Ishikawa (cell line): Measurements from ENCODE around the gene C16orf74.

Experiments
- CREB1 ChIP-seq: IDR thresholded peaks from 2 replicates; pipeline ENCODE4 v1.6.1; 2012; ENCODE audit warnings: low read depth
- EP300 ChIP-seq: IDR thresholded peaks from 2 replicates; pipeline ENCODE4 v1.6.1; 2012; ENCODE audit warnings: borderline replicate concordance
- FOXM1 ChIP-seq: IDR thresholded peaks from 2 replicates; pipeline ENCODE4 v1.6.1; 2012; ENCODE audit warnings: low read depth, borderline replicate concordance
- NFIC ChIP-seq: IDR thresholded peaks from 2 replicates; pipeline ENCODE4 v1.6.1; 2012
- TAF1 ChIP-seq: IDR thresholded peaks from 2 replicates; pipeline ENCODE4 v1.6.1; 2012; ENCODE audit warnings: low read depth, mild to moderate bottlenecking
- TCF12 ChIP-seq: IDR thresholded peaks from 2 replicates; pipeline ENCODE4 v1.6.1; 2012; ENCODE audit warnings: low read depth
- TEAD4 ChIP-seq: IDR thresholded peaks from 2 replicates; pipeline ENCODE4 v1.6.1; 2012
- YY1 ChIP-seq: IDR thresholded peaks from 2 replicates; pipeline ENCODE4 v1.6.1; 2012; ENCODE audit warnings: low read depth
- TF ChIP-seq, protein P1 (sequence below): IDR thresholded peaks from 2 replicates; pipeline ENCODE4 v1.6.1; 2012
- TF ChIP-seq, protein P2 (sequence below): IDR thresholded peaks from 2 replicates; pipeline ENCODE4 v1.6.1; 2012; ENCODE audit warnings: low read depth, mild to moderate bottlenecking

DNA sequence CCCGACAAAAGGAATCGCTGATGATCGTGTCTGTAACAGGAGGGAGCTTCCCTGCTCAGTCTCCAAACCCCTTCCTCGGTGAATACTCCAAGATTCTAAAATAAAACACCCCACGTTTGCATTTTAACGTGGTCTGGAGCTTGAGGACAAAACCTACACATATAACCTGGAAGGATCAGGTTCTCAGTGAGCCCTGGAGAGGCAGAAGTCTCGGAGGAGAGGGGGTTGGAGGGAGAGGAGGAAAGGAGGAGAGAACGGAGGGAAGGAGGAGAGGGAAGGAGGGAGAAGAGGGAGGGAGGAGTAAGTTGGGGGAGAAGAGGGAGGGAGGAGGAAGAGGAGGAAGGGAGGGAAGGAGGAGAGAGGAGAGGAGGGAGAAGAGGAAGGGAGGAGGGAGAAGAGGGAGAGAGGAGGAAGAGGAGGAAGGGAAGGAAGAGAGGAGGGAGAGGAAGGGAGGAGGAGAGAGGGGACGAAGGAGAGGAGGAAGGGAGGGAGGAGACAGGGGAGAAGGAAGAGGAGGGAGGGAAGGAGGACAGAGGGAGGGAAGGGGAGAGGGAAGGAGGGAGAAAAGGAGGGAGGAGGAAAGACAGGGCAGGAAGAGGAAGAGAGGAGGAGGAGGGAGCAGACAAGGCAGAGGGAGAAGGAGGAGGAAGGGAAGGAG is 34.7 kb downstream of the C16orf74 start:
- TF ChIP-seq, protein P1, sequence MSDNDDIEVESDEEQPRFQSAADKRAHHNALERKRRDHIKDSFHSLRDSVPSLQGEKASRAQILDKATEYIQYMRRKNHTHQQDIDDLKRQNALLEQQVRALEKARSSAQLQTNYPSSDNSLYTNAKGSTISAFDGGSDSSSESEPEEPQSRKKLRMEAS: no peak
- no peak for TF ChIP-seq EP300
- TF ChIP-seq, protein P2, sequence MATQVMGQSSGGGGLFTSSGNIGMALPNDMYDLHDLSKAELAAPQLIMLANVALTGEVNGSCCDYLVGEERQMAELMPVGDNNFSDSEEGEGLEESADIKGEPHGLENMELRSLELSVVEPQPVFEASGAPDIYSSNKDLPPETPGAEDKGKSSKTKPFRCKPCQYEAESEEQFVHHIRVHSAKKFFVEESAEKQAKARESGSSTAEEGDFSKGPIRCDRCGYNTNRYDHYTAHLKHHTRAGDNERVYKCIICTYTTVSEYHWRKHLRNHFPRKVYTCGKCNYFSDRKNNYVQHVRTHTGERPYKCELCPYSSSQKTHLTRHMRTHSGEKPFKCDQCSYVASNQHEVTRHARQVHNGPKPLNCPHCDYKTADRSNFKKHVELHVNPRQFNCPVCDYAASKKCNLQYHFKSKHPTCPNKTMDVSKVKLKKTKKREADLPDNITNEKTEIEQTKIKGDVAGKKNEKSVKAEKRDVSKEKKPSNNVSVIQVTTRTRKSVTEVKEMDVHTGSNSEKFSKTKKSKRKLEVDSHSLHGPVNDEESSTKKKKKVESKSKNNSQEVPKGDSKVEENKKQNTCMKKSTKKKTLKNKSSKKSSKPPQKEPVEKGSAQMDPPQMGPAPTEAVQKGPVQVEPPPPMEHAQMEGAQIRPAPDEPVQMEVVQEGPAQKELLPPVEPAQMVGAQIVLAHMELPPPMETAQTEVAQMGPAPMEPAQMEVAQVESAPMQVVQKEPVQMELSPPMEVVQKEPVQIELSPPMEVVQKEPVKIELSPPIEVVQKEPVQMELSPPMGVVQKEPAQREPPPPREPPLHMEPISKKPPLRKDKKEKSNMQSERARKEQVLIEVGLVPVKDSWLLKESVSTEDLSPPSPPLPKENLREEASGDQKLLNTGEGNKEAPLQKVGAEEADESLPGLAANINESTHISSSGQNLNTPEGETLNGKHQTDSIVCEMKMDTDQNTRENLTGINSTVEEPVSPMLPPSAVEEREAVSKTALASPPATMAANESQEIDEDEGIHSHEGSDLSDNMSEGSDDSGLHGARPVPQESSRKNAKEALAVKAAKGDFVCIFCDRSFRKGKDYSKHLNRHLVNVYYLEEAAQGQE: no peak
- TF ChIP-seq TEAD4: no peak
- no peak for TF ChIP-seq NFIC
- TF ChIP-seq TAF1: no peak
- TF ChIP-seq YY1: no peak
- TF ChIP-seq FOXM1: no peak
- no peak for TF ChIP-seq TCF12
- TF ChIP-seq CREB1: no peak
